GM18861 (cell line): Measurements from ENCODE around the gene GCNT1.
"Not testable (repeated sequence)": the region's sequence is repeated elsewhere in the genome, so short reads cannot be mapped to it uniquely, and the experiment has no call there.

Experiments used
- ATAC-seq: cut with Tn5 transposase; IDR thresholded peaks from one replicate; pipeline ENCODE4 v1.9.1; 2021; ENCODE audit not compliant: unreplicated experiment

The GCNT1 gene

GRCh38 chr9:76458903-76459693, at the start of gene GCNT1:
TSS of gene GCNT1 (plus strand) at chr9:76459182. CDS start at chr9:76502382, 43,200 bp downstream.
- peak; percentile 77 for ATAC-seq

GRCh38 chr9:76412638-76413037, 46.3 kb upstream of the GCNT1 start:
- ATAC-seq, result no peak

- no peak for ATAC-seq
These were observed 45.3 kb upstream of the GCNT1 start for GRCh38 chr9:76413658-76414057.

GRCh38 chr9:76414661-76415060, 44.3 kb upstream of the GCNT1 start:
- peak; percentile 84 for ATAC-seq

- no peak for ATAC-seq
These were observed 43.8 kb upstream of the GCNT1 start for GRCh38 chr9:76415154-76415553.

GRCh38 chr9:76415731-76416130, 43.3 kb upstream of the GCNT1 start:
- no peak for ATAC-seq

GRCh38 chr9:76417394-76417793, 41.6 kb upstream of the GCNT1 start:
- no peak for ATAC-seq

- ATAC-seq, result no peak
These were observed 39.1 kb upstream of the GCNT1 start for GRCh38 chr9:76419782-76420380.

- ATAC-seq, result no peak
These were observed 35.5 kb upstream of the GCNT1 start for GRCh38 chr9:76423216-76424177.

- ATAC-seq, result no peak
These were observed 34.5 kb upstream of the GCNT1 start for GRCh38 chr9:76424491-76424890.

- ATAC-seq, result no peak
These were observed 33.1 kb upstream of the GCNT1 start for GRCh38 chr9:76425677-76426453.

GRCh38 chr9:76426807-76427419, 32.1 kb upstream of the GCNT1 start:
- no peak for ATAC-seq

- ATAC-seq, result no peak
These were observed 27.4 kb upstream of the GCNT1 start for GRCh38 chr9:76431601-76432000.

- no peak for ATAC-seq
These were observed 25.6 kb upstream of the GCNT1 start for GRCh38 chr9:76433406-76433805.

- no peak for ATAC-seq
These were observed 25.1 kb upstream of the GCNT1 start for GRCh38 chr9:76433836-76434235.

- ATAC-seq, result not testable (repeated sequence)
These were observed 24.1 kb upstream of the GCNT1 start for GRCh38 chr9:76434897-76435296.

GRCh38 chr9:76437017-76437699, 21.8 kb upstream of the GCNT1 start:
- ATAC-seq, result not testable (repeated sequence)

- ATAC-seq, result peak; percentile 63
These were observed 20.0 kb upstream of the GCNT1 start for GRCh38 chr9:76438841-76439588.
